Right atrium auricular region (tissue), 2 donors: ENCODE measurements around the gene MCC. TPM values are rescaled to one million over a fixed set of nuclear protein-coding genes. Genes with fewer than 3 reads are reported as not detected.

Source experiments
- DNase-seq: peaks from one replicate; pipeline ENCODE4 v3.0.0-alpha.2; 2019; ENCODE audit warnings: low spot score
- H3K27ac ChIP-seq, 2 donors: fragments of 200-600 bp; sonication (generic); 1 replicate in 1 of 2; 2 replicates in 1 of 2; pipeline ENCODE4 v1.5.1; 2016 to 2019
- H3K27me3 ChIP-seq, 2 donors: fragments of 200-600 bp; sonication (generic); one replicate each; pipeline versions ENCODE4 v1.5.1 to v1.6.0; 2017 to 2019
- H3K36me3 ChIP-seq: fragments of 200-600 bp; sonication (generic); one replicate; pipeline ENCODE4 v1.5.1; 2016
- H3K4me1 ChIP-seq, 2 donors: fragments of 200-600 bp; sonication (generic); one replicate each; pipeline versions ENCODE4 v1.5.1 to v1.6.0; 2017 to 2019
- H3K4me3 ChIP-seq, 2 donors: fragments of 200-600 bp; sonication (generic); 1 replicate in 1 of 2; 2 replicates in 1 of 2; pipeline ENCODE4 v1.5.1; 2017 to 2019; ENCODE audit warnings: mild to moderate bottlenecking in 1 of 2, moderate library complexity in 1 of 2
- H3K9me3 ChIP-seq, 2 donors: fragments of 200-600 bp; sonication (generic); one replicate each; pipeline ENCODE4 v1.5.1; 2019
- CTCF ChIP-seq, 2 donors: fragments of 200-600 bp; sonication (generic); IDR thresholded peaks; one replicate each; pipeline ENCODE4 v1.5.1; 2019; ENCODE audit warnings: antibody characterized with exemption in 2 of 2
- total RNA-seq, 2 donors: library from RNA; depleted of rRNA; stranded (reverse); fragments of >200 nt; gene quantifications; one replicate each; pipeline ENCODE4 v1.1.0, GENCODE V29; 2016

Gene MCC
- total RNA-seq, 2 donors from 2014 or later: 28.8 to 31.7 TPM

DNA sequence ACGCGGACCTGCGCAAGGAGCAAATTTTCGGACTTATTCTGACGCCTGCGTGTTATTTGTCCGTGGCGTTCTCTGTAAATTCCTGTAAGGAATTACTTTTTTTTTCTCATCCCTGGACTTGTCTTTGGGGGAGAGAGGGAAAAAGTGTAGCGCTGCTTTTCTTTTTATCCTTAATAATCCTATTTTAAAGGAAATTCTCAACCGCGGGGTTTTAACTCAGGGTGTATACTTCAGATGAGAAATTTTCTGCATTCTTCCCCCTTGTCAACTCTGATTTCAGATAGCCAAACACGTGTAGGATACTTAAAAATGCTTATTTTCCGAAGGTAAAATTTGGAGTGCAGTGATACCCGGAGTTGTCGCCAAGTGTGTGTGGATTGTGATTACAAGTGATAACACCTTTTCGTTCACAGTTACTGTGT is 510.8 kb downstream of the MCC start:
- H3K27ac ChIP-seq: peak overlapping the region; percentile 91 to 93
- H3K4me3 ChIP-seq: peak overlapping the region; percentile 89 to 93
- H3K27me3 ChIP-seq: no peaks in the 10 kb centered on the region
- no peak for DNase-seq
- H3K36me3 ChIP-seq: no peaks in the 10 kb centered on the region
- H3K9me3 ChIP-seq: no peaks in the 10 kb centered on the region
- peaks cover 0 to 31% of the 10 kb centered on the region in 2 donors for H3K4me1 ChIP-seq
- TF ChIP-seq CTCF (IDR thresholded peaks at IDR 0.05): no peak

GRCh38 chr5:112976432-112977309 is 511.6 kb downstream of the MCC start, which contains the start of gene DCP2:
TSS of gene DCP2 (plus strand) at chr5:112976798. CDS start at chr5:112976934, 136 bp downstream.
- DNase-seq: peak; percentile 97
- no peak for TF ChIP-seq CTCF (IDR thresholded peaks at IDR 0.05)
- Histone ChIP-seq H3K4me3 (peak within 1 kb of the TSS; percentile 89 to 93), H3K9me3 (no peaks in the 10 kb centered on the region), H3K36me3 (no peaks in the 10 kb centered on the region), H3K4me1 (peaks cover 0 to 31% of the 10 kb centered on the region in 2 donors), H3K27me3 (no peaks in the 10 kb centered on the region), H3K27ac (peak within 1 kb of the TSS; percentile 91 to 93)

DNA sequence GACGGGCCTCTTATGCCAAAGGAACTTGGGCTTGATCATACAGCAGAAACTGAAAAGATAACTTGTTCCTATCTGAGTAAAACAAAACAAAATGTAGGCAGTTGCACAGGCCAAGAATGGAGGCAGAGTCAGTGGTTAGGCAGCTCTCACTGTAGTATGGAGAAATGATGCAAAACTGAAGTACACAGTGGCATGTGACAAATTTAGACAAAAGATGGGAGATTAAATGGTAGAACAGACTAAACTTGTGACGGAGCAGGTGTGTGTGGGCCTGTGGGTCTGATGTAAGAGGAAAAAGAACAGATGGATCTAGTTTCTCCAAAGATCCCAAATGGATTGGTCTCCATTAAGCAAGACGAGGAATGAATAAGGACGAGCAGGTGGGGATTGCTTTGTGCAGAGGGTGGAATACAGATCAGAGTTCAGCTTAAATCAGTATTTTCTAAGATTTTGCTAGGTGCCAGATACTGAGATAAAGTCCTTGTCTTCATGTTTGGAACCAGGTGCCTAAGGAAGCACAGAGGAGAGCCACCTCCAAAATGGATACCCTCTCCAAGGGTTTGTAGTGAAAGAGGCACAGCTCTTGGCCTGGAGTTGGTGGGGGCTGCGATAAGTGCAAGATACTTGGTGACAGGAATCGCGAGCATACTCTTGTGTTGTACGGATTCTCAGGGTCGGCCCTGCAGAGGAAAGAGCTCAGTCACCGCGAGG is 512.4 kb downstream of the MCC start:
- no peaks in the 10 kb centered on the region for H3K9me3 ChIP-seq
- H3K4me1 ChIP-seq: peaks cover 0 to 31% of the 10 kb centered on the region in 2 donors
- H3K27me3 ChIP-seq: no peaks in the 10 kb centered on the region
- peak overlapping the region; percentile 89 to 93 for H3K4me3 ChIP-seq
- H3K36me3 ChIP-seq: no peaks in the 10 kb centered on the region
- peak overlapping the region; percentile 91 to 93 for H3K27ac ChIP-seq
- TF ChIP-seq CTCF (IDR thresholded peaks at IDR 0.05): no peak
- no peak for DNase-seq

- Histone ChIP-seq H3K36me3 (no peaks in the 10 kb centered on the region), H3K9me3 (no peaks in the 10 kb centered on the region), H3K27me3 (no peaks in the 10 kb centered on the region), H3K4me1 (peaks cover 0 to 28% of the 10 kb centered on the region in 2 donors), H3K27ac (no peak overlapping the region), H3K4me3 (no peak overlapping the region)
- DNase-seq: no peak
- no peak for TF ChIP-seq CTCF (IDR thresholded peaks at IDR 0.05)
These were observed 513.4 kb downstream of the MCC start for GRCh38 chr5:112974901-112975300.

DNA sequence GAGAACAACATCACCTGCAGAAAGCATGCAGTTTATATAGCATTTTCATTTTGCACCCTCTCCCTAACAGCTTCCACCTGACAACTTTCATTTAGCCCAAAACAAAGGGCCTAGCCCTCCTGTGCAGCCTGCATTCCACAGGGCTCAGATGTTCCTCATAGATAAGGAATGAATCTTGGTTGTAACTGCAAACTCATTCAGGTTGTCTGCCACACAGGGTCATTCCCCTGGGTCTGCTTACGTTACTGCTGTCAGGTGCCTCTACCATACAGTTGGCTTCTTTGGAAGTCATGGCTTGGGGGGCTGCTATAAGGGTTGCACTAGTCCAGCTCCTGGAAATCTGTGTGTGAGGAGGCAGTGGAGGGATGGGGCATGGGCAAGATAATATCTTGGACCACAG is 514.3 kb downstream of the MCC start:
- Histone ChIP-seq H3K4me3 (no peak overlapping the region), H3K36me3 (no peaks in the 10 kb centered on the region), H3K27me3 (no peaks in the 10 kb centered on the region), H3K27ac (no peak overlapping the region), H3K4me1 (peaks cover 0 to 19% of the 10 kb centered on the region in 2 donors), H3K9me3 (no peaks in the 10 kb centered on the region)
- DNase-seq: no peak
- no peak for TF ChIP-seq CTCF (IDR thresholded peaks at IDR 0.05)
